HepG2 (cell line): ENCODE data around the gene ZNF506. TPM values are rescaled to one million over a fixed set of nuclear protein-coding genes. Genes with fewer than 3 reads are reported as not detected.

Experiments
- ATAC-seq: fragments of 200-7000 bp; cut with Tn5 transposase; 3 replicates; pipeline ENCODE4 v1.9.1; 2020; ENCODE audit warnings: mild to moderate bottlenecking, moderate library complexity
- BruUV-seq: library from RNA; stranded (reverse); fragments of 400-500 nt; replicated peaks from 2 replicates; lab custom pipeline; 2021; lab: Mats Ljungman, UMichigan
- CTCF ChIA-PET: fragments of 300-600 bp; formaldehyde crosslinking; extraction: SDS; loops from one replicate; lab custom pipeline; 2021; ENCODE audit warnings: low total read pairs, inconsistent platforms, low intra/inter-chr PET ratio; lab: Yijun Ruan, JAX
- POLR2A ChIA-PET: fragments of 350-600 bp; sonication (Branson Sonifier 250); formaldehyde crosslinking; loops from one replicate; lab custom pipeline; 2020; ENCODE audit warnings: antibody characterized with exemption, inconsistent platforms; lab: Yijun Ruan, JAX
- DNase-seq: peaks from one replicate; pipeline ENCODE4 v3.0.0-alpha.2; 2015; ENCODE audit warnings: low spot score
- FAIRE-seq: peaks from 3 replicates; lab custom pipeline; 2011; peaks lifted over from hg19 to GRCh38; lab: Jason Lieb, UNC
- H2AFZ ChIP-seq: one replicate; pipeline ENCODE4 v1.6.1; 2011; ENCODE audit warnings: low read length, inconsistent platforms
- H3K27ac ChIP-seq: fragments of 300-600 bp; 3 replicates; pipeline ENCODE4 v1.8.0; 2011; ENCODE audit warnings: mixed run types, mild to moderate bottlenecking, mixed read lengths, low read length, inconsistent platforms; ENCODE audit not compliant: insufficient read depth; ENCODE audit errors: extremely low read length
- H3K27me3 ChIP-seq, 2 experiments: fragments of 200-600 bp in 1 of 2; 2 replicates in 1 of 2; 3 replicates in 1 of 2; pipeline versions ENCODE4 v1.6.0 to v1.8.0; 2011; ENCODE audit warnings: low read length in 2 of 2, mild to moderate bottlenecking in 2 of 2, moderate library complexity in 2 of 2, inconsistent platforms in 1 of 2; ENCODE audit not compliant: insufficient read depth in 2 of 2, control insufficient read depth in 1 of 2
- H3K36me3 ChIP-seq, 2 experiments: fragments of 200-600 bp in 1 of 2; replicated peaks in 1 of 2; 2 replicates in 1 of 2; 3 replicates in 1 of 2; pipeline versions ENCODE4 v1.5.1 to v1.8.0; 2011; ENCODE audit warnings: low read length in 2 of 2, inconsistent platforms in 1 of 2; ENCODE audit not compliant: insufficient read depth in 2 of 2, control insufficient read depth in 1 of 2
- H3K4me1 ChIP-seq: 2 replicates; pipeline ENCODE4 v1.5.1; 2012; ENCODE audit warnings: low read length, inconsistent platforms; ENCODE audit not compliant: insufficient read depth
- H3K4me2 ChIP-seq: 2 replicates; pipeline ENCODE4 v1.6.0; 2011; ENCODE audit warnings: low read depth, low read length, inconsistent platforms
- H3K4me3 ChIP-seq, 3 experiments: fragments of 200-600 bp in 1 of 3; sonication (generic), shearing (Covaris generic) in 1 of 3; replicated peaks in 1 of 3; 2 replicates each; pipeline ENCODE4 v1.5.1; 2011 to 2016; ENCODE audit warnings: low read length in 3 of 3, inconsistent platforms in 2 of 3, low read depth in 2 of 3, mild to moderate bottlenecking in 2 of 3, control low read depth in 1 of 3, mixed read lengths in 1 of 3; ENCODE audit not compliant: insufficient read depth in 1 of 3
- H3K79me2 ChIP-seq: one replicate; pipeline ENCODE4 v1.6.1; 2011; ENCODE audit warnings: low read length, inconsistent platforms; ENCODE audit not compliant: insufficient read depth
- H3K9ac ChIP-seq: 2 replicates; pipeline ENCODE4 v1.6.0; 2011; ENCODE audit warnings: mild to moderate bottlenecking, low read depth, low read length, inconsistent platforms; ENCODE audit not compliant: insufficient read depth
- H3K9me3 ChIP-seq: 2 replicates; pipeline ENCODE4 v1.5.1; 2012; ENCODE audit warnings: mild to moderate bottlenecking, low read length
- H4K20me1 ChIP-seq: 2 replicates; pipeline ENCODE4 v1.6.0; 2011; ENCODE audit warnings: inconsistent platforms, mild to moderate bottlenecking, low read length, moderate library complexity; ENCODE audit not compliant: insufficient read depth
- BRCA1 ChIP-seq: sonication (generic); formaldehyde crosslinking; IDR thresholded peaks from 2 replicates; pipeline ENCODE4 v1.4.0; 2020; ENCODE audit warnings: missing genetic modification reagents
- CBX2 ChIP-seq, 2 experiments: fragments of 200-600 bp in 1 of 2; sonication (generic); formaldehyde crosslinking in 1 of 2; IDR thresholded peaks; 2 replicates each; pipeline versions ENCODE4 v1.7.0 to v1.8.1; 2018 to 2022; ENCODE audit warnings: low read depth in 2 of 2, low read length in 1 of 2, mild to moderate bottlenecking in 1 of 2, missing genetic modification reagents in 1 of 2
- EHMT2 ChIP-seq: fragments of 200-600 bp; sonication (generic); IDR thresholded peaks from 2 replicates; pipeline ENCODE4 v1.7.0; 2017; ENCODE audit warnings: antibody characterized with exemption, low read depth, low read length, borderline replicate concordance
- EP300 ChIP-seq, 3 experiments: sonication (generic) in 1 of 3; formaldehyde crosslinking in 1 of 3; IDR thresholded peaks; 2 replicates each; pipeline versions ENCODE4 v1.5.1 to v1.6.1; 2011 to 2020; ENCODE audit warnings: low read depth in 2 of 3, low read length in 2 of 3, borderline replicate concordance in 1 of 3, improper control_type of control experiment in 1 of 3, mild to moderate bottlenecking in 1 of 3, missing genetic modification reagents in 1 of 3, moderate library complexity in 1 of 3
- HMGXB4 ChIP-seq, 2 experiments: sonication (generic) in 1 of 2; formaldehyde crosslinking in 1 of 2; IDR thresholded peaks; 2 replicates each; pipeline versions ENCODE4 v1.4.0 to v1.6.1; 2018 to 2020; ENCODE audit warnings: missing genetic modification reagents in 2 of 2, borderline replicate concordance in 1 of 2, low read depth in 1 of 2, mild to moderate bottlenecking in 1 of 2, missing biosample characterization in 1 of 2
- KMT2A ChIP-seq: sonication (generic); formaldehyde crosslinking; IDR thresholded peaks from 2 replicates; pipeline ENCODE4 v1.4.0; 2020; ENCODE audit warnings: missing genetic modification reagents
- SKI ChIP-seq: fragments of 450-650 bp; IDR thresholded peaks from one replicate; pipeline ENCODE4 v1.6.1; 2018; ENCODE audit warnings: mild to moderate bottlenecking; ENCODE audit not compliant: partially characterized antibody
- SUZ12 ChIP-seq: fragments of 150-350 bp; IDR thresholded peaks from 2 replicates; pipeline ENCODE4 v1.6.1; 2014; ENCODE audit warnings: low read depth, low read length
- ZBTB42 ChIP-seq: sonication (generic); formaldehyde crosslinking; IDR thresholded peaks from 2 replicates; pipeline ENCODE4 v1.5.0; 2020; ENCODE audit warnings: mild to moderate bottlenecking, missing genetic modification reagents
- ZNF337 ChIP-seq: sonication (generic); formaldehyde crosslinking; IDR thresholded peaks from 2 replicates; pipeline ENCODE4 v1.5.1; 2020; ENCODE audit warnings: missing genetic modification reagents, low read depth, mild to moderate bottlenecking, borderline replicate concordance
- ZSCAN30 ChIP-seq: sonication (generic); formaldehyde crosslinking; IDR thresholded peaks from 2 replicates; pipeline ENCODE4 v1.5.0; 2020; ENCODE audit warnings: mild to moderate bottlenecking, missing genetic modification reagents
- WGBS: methylation state at CpG from one replicate; pipeline ENCODE4 v1.1.6; 2017; ENCODE audit warnings: low lambda C conversion rate; 5-methylcytosine and 5-hydroxymethylcytosine counted together
- in situ Hi-C: cut with HindIII; loops from 2 replicates; pipeline ENCODE4 v1.10.0; 2017; ENCODE audit warnings: low pct_unique_long_range_greater_than_20kb; ENCODE audit not compliant: extremely low pct_ligation_motif_present
- intact Hi-C: fragments of 100-400 bp; cut with micrococcal nuclease; formaldehyde crosslinking; loops from one replicate; pipeline ENCODE4 v1.10.0; 2022; ENCODE audit not compliant: unreplicated experiment
- polyA plus RNA-seq, 8 experiments: library from polyadenylated mRNA; depleted of rRNA in 3 of 8; stranded (reverse) in 7 of 8; unstranded in 1 of 8; fragments of >200 nt; fragmentation: Illumina TruSeq in 4 of 8; extraction: Trizol in 4 of 8; gene quantifications; 2 replicates each; pipeline versions ENCODE4 v1.2.1 to v1.2.3, GENCODE V29; 2011 to 2016; ENCODE audit warnings: low read depth in 4 of 8, missing spikeins in 1 of 8, mixed read lengths in 1 of 8; ENCODE audit not compliant: insufficient read depth in 1 of 8
- total RNA-seq, 5 experiments: library from RNA; depleted of rRNA; stranded (reverse); fragments of >200 nt; fragmentation: Illumina TruSeq; extraction: Trizol; gene quantifications; 2 replicates each; pipeline ENCODE4 v1.2.3, GENCODE V29; 2016; ENCODE audit warnings: low read depth in 1 of 5

The ZNF506 gene
- total and polyA plus RNA-seq, 2 of the 13 experiments (the other 11 are each of a cell fraction or from before 2014, with no cell fraction given), result not detected

GRCh38 chr19:19749908-19750841 is 71.4 kb downstream of the ZNF506 start:
- DNase-seq (no peak), ATAC-seq (no peak), FAIRE-seq (no peak)
- Histone ChIP-seq H3K27ac (no peak overlapping the region), H3K79me2 (no peaks in the 10 kb centered on the region), H3K9me3 (no peaks in the 10 kb centered on the region; the same call in 1 of the 2 replicates), H3K36me3 (no peaks in the 10 kb centered on the region), H3K27me3 (peaks cover 4 to 29% of the 10 kb centered on the region in 2 experiments; a peak in 4 of 5 replicates), H3K4me3 (no peak overlapping the region), H4K20me1 (no peaks in the 10 kb centered on the region), H2AFZ (no peak overlapping the region), H3K4me2 (no peak overlapping the region), H3K9ac (no peak overlapping the region), H3K4me1 (no peaks in the 10 kb centered on the region)
- CTCF ChIA-PET, result no interaction called here
- no TSS peak for BruUV-seq
- intact Hi-C loops (no loop called here), in situ Hi-C loops (no loop called here)
- POLR2A ChIA-PET, result no interaction called here
- WGBS, result 30% methylated on average over 8 of the region's 17 CpGs
- TF ChIP-seq SKI (no peak), BRCA1 (CRISPR knock-in tag) (no peak), ZNF337 (CRISPR knock-in tag) (no peak), ZSCAN30 (CRISPR knock-in tag) (no peak), ZBTB42 (CRISPR knock-in tag) (no peak), CBX2 (IDR thresholded peaks at IDR 0.05; ENCODE audit: low read depth, low read length) (no peak), CBX2 (CRISPR knock-in tag; IDR thresholded peaks at IDR 0.05; ENCODE audit: low read depth) (no peak), SUZ12 (no peak), EHMT2 (no peak), KMT2A (CRISPR knock-in tag) (no peak), EP300 (IDR thresholded peaks at IDR 0.05; ENCODE audit: low read depth in 2 of 2, low read length in 2 of 2) (no peak), EP300 (CRISPR knock-in tag; IDR thresholded peaks at IDR 0.05; ENCODE audit: borderline replicate concordance) (no peak), HMGXB4 (CRISPR knock-in tag; IDR thresholded peaks at IDR 0.05; ENCODE audit: borderline replicate concordance in 1 of 2, low read depth in 1 of 2) (no peak)
